ENCODE data around the gene IMMP2L. TPM values are rescaled to one million over a fixed set of nuclear protein-coding genes. Genes with fewer than 3 reads are reported as not detected.

Gene IMMP2L
- total RNA-seq, 4 donors from 2014 or later, result 23.8 to 30.0 (median 27.7) TPM

DNA sequence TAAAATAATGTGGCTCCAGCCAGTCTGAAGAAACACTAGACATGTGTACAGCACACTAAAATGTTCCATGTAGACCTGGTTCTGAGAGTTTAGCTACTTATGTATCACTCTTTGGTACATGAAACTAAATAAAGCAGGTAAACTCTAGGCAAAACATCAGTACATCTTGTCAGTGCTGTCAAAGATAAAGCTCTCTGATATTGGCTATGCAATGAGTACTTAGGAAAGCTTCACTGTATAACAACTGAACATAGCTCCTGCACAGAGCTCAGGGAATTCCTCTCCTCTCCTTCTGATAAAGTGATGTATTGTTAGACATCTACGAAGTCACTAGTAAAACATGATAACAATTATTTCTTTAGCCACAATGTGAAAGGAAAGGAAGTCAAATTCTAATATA lies 467.9 kb downstream of the IMMP2L start:
- Histone ChIP-seq H3K27ac (no peak overlapping the region), H3K4me3 (replicated peaks in 1 of 3) (no peak overlapping the region), H3K4me1 (peaks cover 13 to 14% of the 10 kb centered on the region in 2 donors), H3K9me3 (no peaks in the 10 kb centered on the region), H3K27me3 (no peaks in the 10 kb centered on the region), H3K36me3 (no peaks in the 10 kb centered on the region)
- intact Hi-C loops (cut with DNase I), result loop anchor here (5.0 kb wide), 1 partner anchor 393 kb away; no protein-coding TSS in a partner anchor
- no peak for DNase-seq
- TF ChIP-seq POLR2A (IDR thresholded peaks at IDR 0.05) (no peak), CTCF (IDR thresholded peaks at IDR 0.05) (no peak)
- WGBS, 2 donors, result 52 to 85% methylated on average over 1 of the region's 1 CpG

GRCh38 chr7:111093496-111093895 lies 468.8 kb downstream of the IMMP2L start:
- Histone ChIP-seq H3K36me3 (no peaks in the 10 kb centered on the region), H3K27me3 (no peaks in the 10 kb centered on the region), H3K4me3 (replicated peaks in 1 of 3) (no peak overlapping the region), H3K4me1 (peaks cover 13 to 14% of the 10 kb centered on the region in 2 donors), H3K27ac (no peak overlapping the region), H3K9me3 (no peaks in the 10 kb centered on the region)
- intact Hi-C loops (cut with DNase I), result loop anchor here (5.0 kb wide), 1 partner anchor 394 kb away; no protein-coding TSS in a partner anchor
- DNase-seq, result no peak
- 76 to 91% methylated on average over 4 of the region's 4 CpGs for WGBS, 2 donors
- TF ChIP-seq CTCF (IDR thresholded peaks at IDR 0.05), result no peak
- no peak for TF ChIP-seq POLR2A (IDR thresholded peaks at IDR 0.05)

- intact Hi-C loops (cut with DNase I), result loop anchor here (5.0 kb wide), 1 partner anchor 395 kb away; no protein-coding TSS in a partner anchor
- 34 to 35% methylated on average over 2 of the region's 2 CpGs for WGBS, 2 donors
- DNase-seq, result no peak
- H3K4me3 ChIP-seq (replicated peaks in 1 of 3), result peak overlapping the region in 2 of 3 donors; percentile 18 to 39
- no peaks in the 10 kb centered on the region for H3K36me3 ChIP-seq
- no peaks in the 10 kb centered on the region for H3K9me3 ChIP-seq
- no peak for TF ChIP-seq POLR2A (IDR thresholded peaks at IDR 0.05)
- no peak for TF ChIP-seq CTCF (IDR thresholded peaks at IDR 0.05)
- H3K27ac ChIP-seq, result no peak overlapping the region
- H3K4me1 ChIP-seq, result peaks cover 13 to 14% of the 10 kb centered on the region in 2 donors
- no peaks in the 10 kb centered on the region for H3K27me3 ChIP-seq
Observed at GRCh38 chr7:111092406-111093236, 469.7 kb downstream of the IMMP2L start.

DNA sequence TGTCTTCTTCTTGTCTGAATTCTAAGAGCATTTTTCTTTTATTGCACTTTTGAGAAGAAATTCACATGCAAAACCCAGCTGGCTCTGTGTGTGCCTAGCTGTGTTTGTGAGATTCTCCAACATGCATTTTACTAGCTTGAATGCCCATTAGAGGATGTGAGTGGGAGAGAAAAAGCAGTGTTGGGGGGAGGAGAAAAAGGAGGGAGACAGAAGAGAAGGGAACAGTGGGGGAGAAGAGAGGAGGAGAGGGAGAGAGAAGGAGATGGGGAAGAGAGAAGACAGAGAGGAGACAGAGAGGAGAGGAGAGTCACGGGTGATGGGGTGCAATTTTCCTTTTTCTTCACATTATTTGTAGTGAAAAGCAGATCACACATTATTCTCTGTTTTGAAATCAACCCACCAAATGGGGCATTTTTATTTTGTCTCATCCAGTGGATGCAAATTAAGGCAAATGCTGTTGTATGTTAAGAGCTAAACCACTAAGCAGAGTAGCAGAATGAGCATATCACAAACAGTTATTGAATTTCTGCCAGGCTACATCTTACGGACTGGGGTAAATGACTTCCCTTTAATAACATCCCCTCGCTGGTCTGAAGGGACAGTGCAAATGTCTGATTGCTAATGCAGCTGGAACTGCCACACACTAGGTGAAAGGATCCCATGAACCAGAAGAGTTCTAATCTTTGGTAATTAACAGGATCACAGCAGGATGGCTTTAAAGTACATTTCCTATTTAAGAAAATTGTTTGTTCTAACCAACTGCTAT lies 470.5 kb downstream of the IMMP2L start:
- intact Hi-C loops (cut with DNase I), result loop anchor here (5.0 kb wide), 1 partner anchor 396 kb away; no protein-coding TSS in a partner anchor

More for the DNA sequence above, 470.5 kb downstream of the IMMP2L start:
- DNase-seq, result no peak
- Histone ChIP-seq H3K27me3 (no peaks in the 10 kb centered on the region), H3K36me3 (no peaks in the 10 kb centered on the region), H3K27ac (peak overlapping the region in 1 of 3 donors; percentile 2), H3K4me3 (replicated peaks in 1 of 3) (peak overlapping the region in 2 of 3 donors; percentile 18 to 39), H3K4me1 (peaks cover 13 to 14% of the 10 kb centered on the region in 2 donors), H3K9me3 (no peaks in the 10 kb centered on the region)
- no peak for TF ChIP-seq CTCF (IDR thresholded peaks at IDR 0.05)
- TF ChIP-seq POLR2A (IDR thresholded peaks at IDR 0.05), result no peak
- WGBS, 2 donors, result 11 to 16% methylated on average over 3 of the region's 3 CpGs

All from thyroid gland (tissue), 4 donors.